ENCODE results near the gene KCNK13. TPM values are rescaled to one million over a fixed set of nuclear protein-coding genes. Genes with fewer than 3 reads are reported as not detected.
A peak's percentile ranks its signal among the peaks of the same experiment; 100 is the strongest.

Gene KCNK13
- total RNA-seq, 1 experiment from 2014 or later: not detected

- CTCF ChIA-PET: no interaction called here
- peaks cover 10% of the 10 kb centered on the region for H3K36me3 Mint-ChIP-seq (ENCODE audit: insufficient read depth, unreplicated experiment)
- BruUV-seq (replicated peaks): no TSS peak
These were observed 16.2 kb upstream of the KCNK13 start for GRCh38 chr14:90045616-90046015.

GRCh38 chr14:90049390-90049789 is 12.4 kb upstream of the KCNK13 start:
- H3K36me3 Mint-ChIP-seq (ENCODE audit: insufficient read depth, unreplicated experiment): no peaks in the 10 kb centered on the region
- CTCF ChIA-PET: interaction anchor here (0.6 to 0.7 kb wide), 2 partner anchors 24 to 141 kb away, joined by 3 to 5 read pairs; no protein-coding TSS in a partner anchor
- no peak for TF ChIP-seq CTCF (IDR thresholded peaks at IDR 0.05; ENCODE audit: unreplicated experiment)
- BruUV-seq (replicated peaks): no TSS peak
- H3K27me3 Mint-ChIP-seq (ENCODE audit: insufficient read depth, unreplicated experiment): peaks cover 31% of the 10 kb centered on the region
- POLR2A ChIA-PET: no interaction called here
- no peak overlapping the region for H3K27ac Mint-ChIP-seq (ENCODE audit: low read depth, unreplicated experiment)
- H3K4me1 Mint-ChIP-seq (ENCODE audit: insufficient read depth, unreplicated experiment): no peaks in the 10 kb centered on the region
- peak; percentile 11 for DNase-seq (ENCODE audit: unreplicated experiment)
- intact Hi-C loops (cut with micrococcal nuclease): no loop called here
- H3K4me3 Mint-ChIP-seq (ENCODE audit: unreplicated experiment): no peak overlapping the region
- no peaks in the 10 kb centered on the region for H3K9me3 Mint-ChIP-seq (ENCODE audit: unreplicated experiment)

More at GRCh38 chr14:90045616-90046015, 16.2 kb upstream of the KCNK13 start:
- POLR2A ChIA-PET: interaction anchor here (0.7 kb wide), 1 partner anchor 710 kb away, joined by 3 read pairs; no protein-coding TSS in a partner anchor
- Mint-ChIP-seq H3K4me1 (ENCODE audit: insufficient read depth, unreplicated experiment) (no peaks in the 10 kb centered on the region), H3K9me3 (ENCODE audit: unreplicated experiment) (no peaks in the 10 kb centered on the region), H3K27me3 (ENCODE audit: insufficient read depth, unreplicated experiment) (no peaks in the 10 kb centered on the region), H3K4me3 (ENCODE audit: unreplicated experiment) (no peak overlapping the region), H3K27ac (ENCODE audit: low read depth, unreplicated experiment) (no peak overlapping the region)
- intact Hi-C loops (cut with micrococcal nuclease): no loop called here
- no peak for DNase-seq (ENCODE audit: unreplicated experiment)
- no peak for TF ChIP-seq CTCF (IDR thresholded peaks at IDR 0.05; ENCODE audit: unreplicated experiment)

GRCh38 chr14:90050271-90050670 is 11.5 kb upstream of the KCNK13 start:
- POLR2A ChIA-PET: no interaction called here
- no peak for DNase-seq (ENCODE audit: unreplicated experiment)
- Mint-ChIP-seq H3K4me3 (ENCODE audit: unreplicated experiment) (no peak overlapping the region), H3K27me3 (ENCODE audit: insufficient read depth, unreplicated experiment) (peaks cover 40% of the 10 kb centered on the region), H3K27ac (ENCODE audit: low read depth, unreplicated experiment) (no peak overlapping the region), H3K9me3 (ENCODE audit: unreplicated experiment) (no peaks in the 10 kb centered on the region), H3K4me1 (ENCODE audit: insufficient read depth, unreplicated experiment) (no peaks in the 10 kb centered on the region), H3K36me3 (ENCODE audit: insufficient read depth, unreplicated experiment) (no peaks in the 10 kb centered on the region)
- intact Hi-C loops (cut with micrococcal nuclease): no loop called here
- no TSS peak for BruUV-seq (replicated peaks)
- CTCF ChIA-PET: interaction anchor here (0.6 to 0.7 kb wide), 2 partner anchors 8 to 140 kb away, joined by 3 to 5 read pairs; no protein-coding TSS in a partner anchor
- no peak for TF ChIP-seq CTCF (IDR thresholded peaks at IDR 0.05; ENCODE audit: unreplicated experiment)

- no peaks in the 10 kb centered on the region for H3K4me1 Mint-ChIP-seq (ENCODE audit: insufficient read depth, unreplicated experiment)
- DNase-seq (ENCODE audit: unreplicated experiment): no peak
- H3K9me3 Mint-ChIP-seq (ENCODE audit: unreplicated experiment): no peaks in the 10 kb centered on the region
- no peaks in the 10 kb centered on the region for H3K36me3 Mint-ChIP-seq (ENCODE audit: insufficient read depth, unreplicated experiment)
- BruUV-seq (replicated peaks): no TSS peak
- intact Hi-C loops (cut with micrococcal nuclease): no loop called here
- peaks cover 49% of the 10 kb centered on the region for H3K27me3 Mint-ChIP-seq (ENCODE audit: insufficient read depth, unreplicated experiment)
- no peak overlapping the region for H3K27ac Mint-ChIP-seq (ENCODE audit: low read depth, unreplicated experiment)
- POLR2A ChIA-PET: interaction anchor here (0.7 kb wide), 1 partner anchor 1980 kb away, joined by 3 read pairs; no protein-coding TSS in a partner anchor
- CTCF ChIA-PET: no interaction called here
- H3K4me3 Mint-ChIP-seq (ENCODE audit: unreplicated experiment): no peak overlapping the region
- no peak for TF ChIP-seq CTCF (IDR thresholded peaks at IDR 0.05; ENCODE audit: unreplicated experiment)
These were observed 8.8 kb upstream of the KCNK13 start for GRCh38 chr14:90053044-90053443.

Data from MCF 10A (cell line).